Panc1 (cell line): ENCODE results near the gene LSS. TPM values are rescaled to one million over a fixed set of nuclear protein-coding genes. Genes with fewer than 3 reads are reported as not detected.

Experiments
- ATAC-seq: fragments of 200-7000 bp; cut with Tn5 transposase; 2 replicates; pipeline ENCODE4 v1.9.1; 2020; ENCODE audit warnings: mild to moderate bottlenecking, moderate library complexity
- BruUV-seq: library from RNA; stranded (reverse); fragments of 400-500 nt; replicated peaks from 2 replicates; lab custom pipeline; 2021; lab: Mats Ljungman, UMichigan
- CTCF ChIA-PET: fragments of 300-600 bp; sonication (Branson Sonifier 250); formaldehyde crosslinking; loops from one replicate; lab custom pipeline; 2022; ENCODE audit warnings: antibody characterized with exemption; lab: Charles Lee
- POLR2A ChIA-PET: fragments of 300-600 bp; sonication (Branson Sonifier 250); formaldehyde crosslinking; loops from one replicate; lab custom pipeline; 2022; ENCODE audit warnings: antibody characterized with exemption; lab: Charles Lee
- DNase-seq: peaks from one replicate; pipeline ENCODE4 v3.0.0-alpha.2; 2010; ENCODE audit warnings: low read depth, low spot score
- H3K27ac ChIP-seq: 2 replicates; pipeline ENCODE4 v1.5.1; 2011; ENCODE audit warnings: mild to moderate bottlenecking, low read length, inconsistent platforms
- H3K27me3 ChIP-seq: fragments of 200-500 bp; sonication (Bioruptor generic); 2 replicates; pipeline ENCODE4 v1.6.0; 2014; ENCODE audit warnings: low read length, inconsistent platforms; ENCODE audit not compliant: control insufficient read depth, insufficient read depth
- H3K36me3 ChIP-seq: fragments of 200-500 bp; sonication (Bioruptor generic); 2 replicates; pipeline ENCODE4 v1.5.1; 2014; ENCODE audit warnings: inconsistent platforms, mild to moderate bottlenecking, low read length, moderate library complexity; ENCODE audit not compliant: control insufficient read depth, insufficient read depth
- H3K4me1 ChIP-seq: 2 replicates; pipeline ENCODE4 v1.5.1; 2011; ENCODE audit warnings: inconsistent platforms, mild to moderate bottlenecking, low read length, moderate library complexity; ENCODE audit not compliant: control insufficient read depth, insufficient read depth
- H3K4me3 ChIP-seq, 2 experiments: 2 replicates each; pipeline ENCODE4 v1.5.1; 2011 to 2012; ENCODE audit warnings: low read depth in 2 of 2, low read length in 2 of 2, mild to moderate bottlenecking in 2 of 2, inconsistent platforms in 1 of 2, moderate library complexity in 1 of 2
- H3K9me3 ChIP-seq: fragments of 200-500 bp; sonication (Bioruptor generic); 2 replicates; pipeline ENCODE4 v1.5.1; 2014; ENCODE audit warnings: low read depth, mild to moderate bottlenecking, inconsistent platforms, low read length, moderate library complexity; ENCODE audit not compliant: control insufficient read depth, insufficient read depth
- POLR2AphosphoS5 ChIP-seq: IDR thresholded peaks from 2 replicates; pipeline ENCODE4 v1.6.1; 2012; ENCODE audit warnings: mild to moderate bottlenecking, low read depth, low read length, moderate library complexity
- SIN3A ChIP-seq: IDR thresholded peaks from 2 replicates; pipeline ENCODE4 v1.6.1; 2012; ENCODE audit warnings: low read depth, mild to moderate bottlenecking, low read length, moderate library complexity, borderline replicate concordance; ENCODE audit not compliant: insufficient read depth
- TCF7L2 ChIP-seq: IDR thresholded peaks from 2 replicates; pipeline ENCODE4 v1.6.1; 2011; ENCODE audit warnings: mild to moderate bottlenecking, low read depth, low read length, inconsistent platforms
- in situ Hi-C: cut with HindIII; loops from 2 replicates; pipeline ENCODE4 v1.10.0; 2016; ENCODE audit warnings: low sequenced_read_pairs, low pct_unique_long_range_greater_than_20kb
- intact Hi-C: fragments of 100-400 bp; cut with micrococcal nuclease; formaldehyde crosslinking; loops from one replicate; pipeline ENCODE4 v1.10.0; 2022; ENCODE audit not compliant: unreplicated experiment
- total RNA-seq: library from RNA; stranded (reverse); gene quantifications from one replicate; pipeline ENCODE4 v1.2.1, GENCODE V29; 2021; ENCODE audit not compliant: unreplicated experiment
- TF ChIP-seq, protein P1 (sequence below): fragments of 450-650 bp; IDR thresholded peaks from 2 replicates; pipeline ENCODE4 v1.5.1; 2017; ENCODE audit warnings: mild to moderate bottlenecking
- TF ChIP-seq, protein P2 (sequence below), 2 experiments: IDR thresholded peaks; 2 replicates each; pipeline ENCODE4 v1.6.1; 2011 to 2012; ENCODE audit warnings: low read depth in 2 of 2, control low read depth in 1 of 2, low read length in 1 of 2, mild to moderate bottlenecking in 1 of 2, moderate library complexity in 1 of 2; ENCODE audit not compliant: insufficient read depth in 1 of 2

The LSS gene
- total RNA-seq, 1 experiment from 2014 or later, result 111 TPM

DNA sequence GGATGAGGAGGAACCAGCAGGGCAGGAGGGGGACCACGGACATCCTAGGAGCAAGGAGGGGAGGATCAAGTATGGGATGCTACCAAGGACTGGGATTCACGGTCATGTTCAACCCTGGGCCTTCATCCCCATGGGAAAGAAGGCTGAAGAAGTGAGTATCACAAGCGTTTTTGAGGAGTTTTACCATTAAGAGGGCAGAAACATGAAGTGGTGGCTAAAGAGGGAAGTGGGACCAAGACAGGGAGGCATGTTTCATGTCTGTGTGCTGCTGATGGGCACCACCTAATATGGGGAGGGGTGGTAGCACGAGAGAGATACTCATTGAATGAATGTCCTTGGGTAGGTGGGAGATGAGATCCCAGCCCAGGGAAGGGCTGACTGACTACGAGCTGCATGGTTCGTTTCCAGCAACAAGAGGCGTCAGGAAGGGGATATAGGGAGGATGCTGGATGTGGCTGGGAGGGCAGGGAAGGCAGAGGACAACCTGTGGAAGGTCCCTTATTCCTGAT lies 11.3 kb upstream of the LSS start:
- Histone ChIP-seq H3K9me3 (no peaks in the 10 kb centered on the region), H3K4me1 (no peaks in the 10 kb centered on the region), H3K27ac (no peak overlapping the region), H3K4me3 (no peak overlapping the region), H3K36me3 (peaks cover 9% of the 10 kb centered on the region), H3K27me3 (no peaks in the 10 kb centered on the region)
- TF ChIP-seq, protein P1, sequence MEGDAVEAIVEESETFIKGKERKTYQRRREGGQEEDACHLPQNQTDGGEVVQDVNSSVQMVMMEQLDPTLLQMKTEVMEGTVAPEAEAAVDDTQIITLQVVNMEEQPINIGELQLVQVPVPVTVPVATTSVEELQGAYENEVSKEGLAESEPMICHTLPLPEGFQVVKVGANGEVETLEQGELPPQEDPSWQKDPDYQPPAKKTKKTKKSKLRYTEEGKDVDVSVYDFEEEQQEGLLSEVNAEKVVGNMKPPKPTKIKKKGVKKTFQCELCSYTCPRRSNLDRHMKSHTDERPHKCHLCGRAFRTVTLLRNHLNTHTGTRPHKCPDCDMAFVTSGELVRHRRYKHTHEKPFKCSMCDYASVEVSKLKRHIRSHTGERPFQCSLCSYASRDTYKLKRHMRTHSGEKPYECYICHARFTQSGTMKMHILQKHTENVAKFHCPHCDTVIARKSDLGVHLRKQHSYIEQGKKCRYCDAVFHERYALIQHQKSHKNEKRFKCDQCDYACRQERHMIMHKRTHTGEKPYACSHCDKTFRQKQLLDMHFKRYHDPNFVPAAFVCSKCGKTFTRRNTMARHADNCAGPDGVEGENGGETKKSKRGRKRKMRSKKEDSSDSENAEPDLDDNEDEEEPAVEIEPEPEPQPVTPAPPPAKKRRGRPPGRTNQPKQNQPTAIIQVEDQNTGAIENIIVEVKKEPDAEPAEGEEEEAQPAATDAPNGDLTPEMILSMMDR, result no peak
- TF ChIP-seq SIN3A, result no peak
- TF ChIP-seq, protein P2, sequence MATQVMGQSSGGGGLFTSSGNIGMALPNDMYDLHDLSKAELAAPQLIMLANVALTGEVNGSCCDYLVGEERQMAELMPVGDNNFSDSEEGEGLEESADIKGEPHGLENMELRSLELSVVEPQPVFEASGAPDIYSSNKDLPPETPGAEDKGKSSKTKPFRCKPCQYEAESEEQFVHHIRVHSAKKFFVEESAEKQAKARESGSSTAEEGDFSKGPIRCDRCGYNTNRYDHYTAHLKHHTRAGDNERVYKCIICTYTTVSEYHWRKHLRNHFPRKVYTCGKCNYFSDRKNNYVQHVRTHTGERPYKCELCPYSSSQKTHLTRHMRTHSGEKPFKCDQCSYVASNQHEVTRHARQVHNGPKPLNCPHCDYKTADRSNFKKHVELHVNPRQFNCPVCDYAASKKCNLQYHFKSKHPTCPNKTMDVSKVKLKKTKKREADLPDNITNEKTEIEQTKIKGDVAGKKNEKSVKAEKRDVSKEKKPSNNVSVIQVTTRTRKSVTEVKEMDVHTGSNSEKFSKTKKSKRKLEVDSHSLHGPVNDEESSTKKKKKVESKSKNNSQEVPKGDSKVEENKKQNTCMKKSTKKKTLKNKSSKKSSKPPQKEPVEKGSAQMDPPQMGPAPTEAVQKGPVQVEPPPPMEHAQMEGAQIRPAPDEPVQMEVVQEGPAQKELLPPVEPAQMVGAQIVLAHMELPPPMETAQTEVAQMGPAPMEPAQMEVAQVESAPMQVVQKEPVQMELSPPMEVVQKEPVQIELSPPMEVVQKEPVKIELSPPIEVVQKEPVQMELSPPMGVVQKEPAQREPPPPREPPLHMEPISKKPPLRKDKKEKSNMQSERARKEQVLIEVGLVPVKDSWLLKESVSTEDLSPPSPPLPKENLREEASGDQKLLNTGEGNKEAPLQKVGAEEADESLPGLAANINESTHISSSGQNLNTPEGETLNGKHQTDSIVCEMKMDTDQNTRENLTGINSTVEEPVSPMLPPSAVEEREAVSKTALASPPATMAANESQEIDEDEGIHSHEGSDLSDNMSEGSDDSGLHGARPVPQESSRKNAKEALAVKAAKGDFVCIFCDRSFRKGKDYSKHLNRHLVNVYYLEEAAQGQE (IDR thresholded peaks at IDR 0.05; ENCODE audit: insufficient read depth in 1 of 2, low read depth in 2 of 2, low read length in 1 of 2), result no peak
- TF ChIP-seq TCF7L2, result no peak
- no peak for TF ChIP-seq POLR2AphosphoS5
- in situ Hi-C loops, result no loop called here
- no TSS peak for BruUV-seq
- ChIA-PET POLR2A (no interaction called here), CTCF (no interaction called here)
- DNase-seq (no peak), ATAC-seq (no peak)
- intact Hi-C loops, result no loop called here

DNA sequence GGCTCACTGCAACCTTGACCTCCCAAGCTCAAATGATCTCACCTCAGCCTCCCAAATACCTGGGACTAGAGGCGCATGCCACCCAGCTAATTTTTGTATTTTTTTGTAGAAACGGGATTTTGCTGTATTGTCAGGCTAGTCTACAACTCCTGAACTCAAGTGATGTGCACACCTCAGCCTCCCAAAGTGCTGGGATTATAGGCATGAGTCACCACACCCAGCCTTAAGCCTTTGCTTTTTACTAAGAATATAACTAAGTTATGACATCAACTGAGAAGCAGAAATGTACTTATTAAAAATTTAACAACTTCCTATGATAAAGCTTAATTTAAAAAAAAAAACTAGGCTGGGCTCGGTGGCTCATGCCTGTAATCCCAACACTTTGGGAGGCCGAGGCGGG lies 8.9 kb upstream of the LSS start:
- ATAC-seq, result no peak
- no peak overlapping the region for H3K4me3 ChIP-seq
- H3K27ac ChIP-seq, result no peak overlapping the region
- TF ChIP-seq, protein P2 (IDR thresholded peaks at IDR 0.05; ENCODE audit: insufficient read depth in 1 of 2, low read depth in 2 of 2, low read length in 1 of 2), result no peak
- TF ChIP-seq, protein P1, result no peak
- TF ChIP-seq POLR2AphosphoS5, result no peak
- no peak for TF ChIP-seq TCF7L2
- TF ChIP-seq SIN3A, result no peak
- ChIA-PET POLR2A (interaction anchor here (0.7 kb wide), 1 partner anchor 10 kb away, joined by 3 read pairs; no protein-coding TSS in a partner anchor), CTCF (no interaction called here)
- in situ Hi-C loops (no loop called here), intact Hi-C loops (no loop called here)
- peaks cover 9% of the 10 kb centered on the region for H3K36me3 ChIP-seq
- H3K4me1 ChIP-seq, result no peaks in the 10 kb centered on the region
- no TSS peak for BruUV-seq
- DNase-seq, result no peak
- no peaks in the 10 kb centered on the region for H3K9me3 ChIP-seq
- H3K27me3 ChIP-seq, result no peaks in the 10 kb centered on the region
